HCT116 (cell line): ENCODE data around the gene NAMPT. TPM values are rescaled to one million over a fixed set of nuclear protein-coding genes. Genes with fewer than 3 reads are reported as not detected.

Experiments used
- ATAC-seq: fragments of 200-7000 bp; cut with Tn5 transposase; 2 replicates; pipeline ENCODE4 v1.9.1; 2020; ENCODE audit warnings: mild to moderate bottlenecking, moderate library complexity
- Bru-seq: library from RNA; stranded (reverse); fragments of 400-500 nt; gene quantifications from one replicate; lab custom pipeline; 2021; lab: Mats Ljungman, UMichigan
- BruChase-seq, 2 experiments: library from RNA; stranded (reverse); fragments of 400-500 nt; gene quantifications; one replicate each; lab custom pipeline; 2021; lab: Mats Ljungman, UMichigan
- BruUV-seq: library from RNA; stranded (reverse); fragments of 400-500 nt; replicated peaks from 2 replicates; lab custom pipeline; 2021; lab: Mats Ljungman, UMichigan
- CTCF ChIA-PET: fragments of 300-600 bp; sonication (Branson Sonifier 250); formaldehyde crosslinking; loops from one replicate; lab custom pipeline; 2021; ENCODE audit warnings: antibody characterized with exemption; lab: Charles Lee
- POLR2A ChIA-PET: fragments of 300-600, 350-600 bp; sonication (Branson Sonifier 250); formaldehyde crosslinking; loops from one replicate; lab custom pipeline; 2021; ENCODE audit warnings: antibody characterized with exemption; lab: Charles Lee
- RAD21 ChIA-PET, 2 experiments: fragments of 300-600 bp; sonication (Branson Sonifier 250); formaldehyde crosslinking; loops; one replicate each; lab custom pipeline; 2023; ENCODE audit warnings: low total read pairs in 2 of 2; ENCODE audit not compliant: uncharacterized antibody in 2 of 2, unreplicated experiment in 2 of 2, low non-redundant PET in 1 of 2; lab: Charles Lee
- DNase-seq: peaks from one replicate; pipeline ENCODE4 v3.0.0-alpha.2; 2010; ENCODE audit warnings: low read depth, low spot score
- H2AFZ ChIP-seq: fragments of 200-600 bp; shearing (Covaris generic), sonication (generic); 2 replicates; pipeline ENCODE4 v1.6.1; 2017; ENCODE audit warnings: low read depth, mixed run types, mixed read lengths, antibody characterized with exemption, low read length; ENCODE audit not compliant: poor library complexity, severe bottlenecking
- H3K27ac ChIP-seq: 2 replicates; pipeline ENCODE4 v1.5.1; 2012; ENCODE audit warnings: low read depth, low read length
- H3K27me3 ChIP-seq: fragments of 200-600 bp; sonication (generic); 2 replicates; pipeline ENCODE4 v1.6.1; 2016; ENCODE audit warnings: mixed run types, low read length, mixed read lengths; ENCODE audit not compliant: insufficient read depth
- H3K36me3 ChIP-seq, 2 experiments: fragments of 200-500 bp in 1 of 2; fragments of 200-600 bp in 1 of 2; sonication (Bioruptor generic) in 1 of 2; sonication (generic) in 1 of 2; 2 replicates each; pipeline versions ENCODE4 v1.5.1 to v1.6.1; 2014 to 2016; ENCODE audit warnings: low read length in 2 of 2, inconsistent platforms in 1 of 2, mixed read lengths in 1 of 2, mixed run types in 1 of 2; ENCODE audit not compliant: insufficient read depth in 2 of 2, control insufficient read depth in 1 of 2
- H3K4me1 ChIP-seq, 2 experiments: fragments of 200-600 bp in 1 of 2; sonication (generic) in 1 of 2; 2 replicates each; pipeline versions ENCODE4 v1.5.1 to v1.6.1; 2012 to 2017; ENCODE audit warnings: low read length in 2 of 2, inconsistent platforms in 1 of 2, mild to moderate bottlenecking in 1 of 2, mixed read lengths in 1 of 2, mixed run types in 1 of 2, moderate library complexity in 1 of 2; ENCODE audit not compliant: insufficient read depth in 2 of 2, control insufficient read depth in 1 of 2
- H3K4me2 ChIP-seq: fragments of 200-600 bp; sonication (generic); 2 replicates; pipeline ENCODE4 v1.6.1; 2017; ENCODE audit warnings: mixed run types, low read length, mixed read lengths
- H3K4me3 ChIP-seq, 2 experiments: fragments of 200-600 bp in 1 of 2; sonication (generic) in 1 of 2; replicated peaks in 1 of 2; 2 replicates each; pipeline ENCODE4 v1.5.1; 2011 to 2016; ENCODE audit warnings: low read length in 2 of 2, control low read depth in 1 of 2, low read depth in 1 of 2, mild to moderate bottlenecking in 1 of 2, mixed read lengths in 1 of 2, mixed run types in 1 of 2
- H3K79me2 ChIP-seq: fragments of 200-600 bp; sonication (generic); 2 replicates; pipeline ENCODE4 v1.6.1; 2017; ENCODE audit warnings: mild to moderate bottlenecking, mixed run types, low read length, moderate library complexity, mixed read lengths; ENCODE audit not compliant: insufficient read depth
- H3K9ac ChIP-seq: fragments of 200-600 bp; sonication (generic); 2 replicates; pipeline ENCODE4 v1.6.1; 2016; ENCODE audit warnings: low read length, mixed read lengths
- H3K9me2 ChIP-seq: fragments of 200-600 bp; sonication (generic), shearing (Covaris generic); 2 replicates; pipeline ENCODE4 v1.6.1; 2017; ENCODE audit warnings: mixed run types, mild to moderate bottlenecking, moderate library complexity; ENCODE audit not compliant: insufficient read depth
- H3K9me3 ChIP-seq, 2 experiments: fragments of 200-500 bp in 1 of 2; fragments of 200-600 bp in 1 of 2; sonication (Bioruptor generic) in 1 of 2; sonication (generic) in 1 of 2; 2 replicates each; pipeline ENCODE4 v1.6.1; 2014 to 2017; ENCODE audit warnings: low read length in 2 of 2, mixed read lengths in 2 of 2, inconsistent platforms in 1 of 2, low read depth in 1 of 2, mild to moderate bottlenecking in 1 of 2, mixed run types in 1 of 2, moderate library complexity in 1 of 2; ENCODE audit not compliant: control insufficient read depth in 1 of 2, insufficient read depth in 1 of 2
- H4K20me1 ChIP-seq: fragments of 200-600 bp; sonication (generic), shearing (Covaris generic); 2 replicates; pipeline ENCODE4 v1.6.1; 2017; ENCODE audit warnings: mixed run types, mild to moderate bottlenecking, moderate library complexity; ENCODE audit not compliant: insufficient read depth
- CTCF ChIP-seq, 3 experiments: fragments of 200-600 bp in 1 of 3; sonication (generic) in 1 of 3; IDR thresholded peaks in 2 of 3; conservative IDR thresholded peaks in 1 of 3; 2 replicates each; pipeline ENCODE4 v1.5.1; 2012 to 2017; ENCODE audit warnings: low read depth in 2 of 3, low read length in 2 of 3, antibody characterized with exemption in 1 of 3, borderline replicate concordance in 1 of 3, control low read depth in 1 of 3, mild to moderate bottlenecking in 1 of 3, mixed read lengths in 1 of 3, mixed run types in 1 of 3, moderate library complexity in 1 of 3; ENCODE audit not compliant: insufficient read depth in 1 of 3
- EZH2phosphoT487 ChIP-seq: fragments of 200-600 bp; IDR thresholded peaks from 2 replicates; pipeline ENCODE4 v1.6.1; 2018; ENCODE audit warnings: antibody characterized with exemption, borderline replicate concordance
- JUND ChIP-seq: IDR thresholded peaks from 2 replicates; pipeline ENCODE4 v1.6.1; 2012
- MAX ChIP-seq: IDR thresholded peaks from 2 replicates; pipeline ENCODE4 v1.6.1; 2012
- ZFX ChIP-seq: fragments of 450-650 bp; IDR thresholded peaks from 2 replicates; pipeline ENCODE4 v1.6.1; 2017
- intact Hi-C: fragments of 100-400 bp; cut with micrococcal nuclease; formaldehyde crosslinking; loops from 2 replicates; pipeline ENCODE4 v1.10.0; 2022
- long read RNA-seq: library from polyadenylated mRNA; unstranded; transcript quantifications from one replicate; pipeline ENCODE4 v2.0.0, GENCODE V29; 2021; ENCODE audit not compliant: unreplicated experiment
- polyA plus RNA-seq: library from polyadenylated mRNA; unstranded; fragments of >200 nt; gene quantifications from 2 replicates; pipeline ENCODE4 v1.2.1, GENCODE V29; 2012; ENCODE audit warnings: missing spikeins
- total RNA-seq: library from RNA; stranded (reverse); gene quantifications from one replicate; pipeline ENCODE4 v1.2.1, GENCODE V29; 2021; ENCODE audit not compliant: unreplicated experiment
- TF ChIP-seq, protein P1 (sequence below): IDR thresholded peaks from 2 replicates; pipeline ENCODE4 v1.6.1; 2012

NAMPT gene
- total RNA-seq (113 TPM), Bru-seq, nascent RNA (percentile 96 among the genes with signal in this experiment), BruChase-seq, experiment 1, labeled RNA remaining after a 6-hour chase (percentile 96 among the genes with signal in this experiment), BruChase-seq, experiment 2, labeled RNA remaining after a 2-hour chase (percentile 92 among the genes with signal in this experiment)
- 37.2 and 46.4 TPM in 2 replicates for polyA plus RNA-seq
- long read RNA-seq, full-length matches to known transcripts, result 173 of 244 reads
- long read RNA-seq, partial matches to known transcripts, result 9 of 244 reads
- long read RNA-seq, other reads (novel, unspliced or antisense), result 62 of 244 reads

DNA sequence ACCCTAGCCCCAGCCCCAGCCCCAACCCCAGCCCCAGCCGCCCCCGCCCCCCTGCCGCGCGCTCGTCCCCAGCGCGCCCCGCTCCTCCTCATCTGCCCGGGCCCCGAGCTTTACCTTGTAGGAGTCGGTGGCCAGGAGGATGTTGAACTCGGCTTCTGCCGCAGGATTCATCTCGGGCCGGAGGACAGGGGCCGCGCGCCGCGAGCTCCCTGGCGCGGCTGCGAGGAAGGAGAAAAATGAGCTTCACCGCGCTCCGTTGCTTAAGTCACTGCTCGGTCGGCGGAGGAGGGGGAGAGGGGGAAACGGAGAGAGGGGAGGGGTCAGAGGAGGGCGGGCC lies at the start of gene NAMPT:
Gene NAMPT (minus strand): TSS at position 270 of the 337 bp plus-strand sequence. CDS start 99 bp downstream, at position 171.
- Histone ChIP-seq H4K20me1 (0 out of 2 replicates have a peak, but pooled peaks cover 8% of the 10 kb centered on the region), H3K4me3 (peak within 1 kb of the TSS; percentile 77 to 83), H3K9me2 (no peaks in the 10 kb centered on the region)
- DNase-seq, result no peak
- TF ChIP-seq MAX (no peak), EZH2phosphoT487 (no peak), CTCF (IDR thresholded peaks at IDR 0.05 in 2 of 3, conservative IDR thresholded peaks at IDR 0.05 in 1 of 3; ENCODE audit: borderline replicate concordance in 1 of 3, insufficient read depth in 1 of 3, low read depth in 2 of 3, low read length in 2 of 3) (no peak), ZFX (0 out of 2 replicates have a peak, but pooled peaks have one; percentile 2), JUND (no peak)
- TF ChIP-seq, protein P1, sequence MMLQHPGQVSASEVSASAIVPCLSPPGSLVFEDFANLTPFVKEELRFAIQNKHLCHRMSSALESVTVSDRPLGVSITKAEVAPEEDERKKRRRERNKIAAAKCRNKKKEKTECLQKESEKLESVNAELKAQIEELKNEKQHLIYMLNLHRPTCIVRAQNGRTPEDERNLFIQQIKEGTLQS, result no peak
- TF ChIP-seq, all 23 proteins: peak for 1
- Histone ChIP-seq H3K79me2 (peaks cover 45% of the 10 kb centered on the region), H3K4me2 (peak within 1 kb of the TSS; percentile 97), H3K9me3 (no peaks in the 10 kb centered on the region), H2AFZ (no peak within 1 kb of the TSS), H3K36me3 (peaks cover 0 to 5% of the 10 kb centered on the region in 2 experiments; a peak in 1 of 4 replicates), H3K4me1 (peaks cover 13 to 46% of the 10 kb centered on the region in 2 experiments; a peak in 3 of 4 replicates), H3K9ac (peak within 1 kb of the TSS; percentile 89), H3K27ac (peak within 1 kb of the TSS; percentile 80), H3K27me3 (no peaks in the 10 kb centered on the region)
- peak; percentile 18 for ATAC-seq
- ChIA-PET CTCF (interaction anchor here (0.6 to 1.2 kb wide), 2 partner anchors 178 to 257 kb away, joined by 3 read pairs; no protein-coding TSS in a partner anchor), RAD21 (interaction anchor here in 1 of 2 experiments (1.2 to 1.3 kb wide), 2 partner anchors 108 to 178 kb away, joined by 4 to 6 read pairs; no protein-coding TSS in a partner anchor), POLR2A (interaction anchor here (0.6 to 1.3 kb wide), 14 partner anchors 12 to 452 kb away, joined by 3 to 5 read pairs (median 4); no protein-coding TSS in a partner anchor)
- BruUV-seq, result no TSS peak
- intact Hi-C loops, result loop anchor here (2.0 to 5.0 kb wide), 3 partner anchors 62 to 178 kb away; no protein-coding TSS in a partner anchor
